RPMI7951 (cell line): ENCODE measurements around the gene YTHDC2. TPM values are rescaled to one million over a fixed set of nuclear protein-coding genes. Genes with fewer than 3 reads are reported as not detected.
"Not testable (repeated sequence)": the region's sequence is repeated elsewhere in the genome, so short reads cannot be mapped to it uniquely, and the experiment has no call there.

ENCODE experiments used
- DNase-seq: peaks from one replicate; pipeline ENCODE4 v3.0.0-alpha.2; 2012; ENCODE audit warnings: low read depth
- total RNA-seq: library from RNA; depleted of rRNA; stranded (reverse); fragments of >200 nt; shearing (Covaris generic); gene quantifications from 2 replicates; pipeline ENCODE4 v1.2.3, GENCODE V29; 2014; rRNA removed

YTHDC2 gene
- total RNA-seq, 1 experiment from 2014 or later: 9.4 TPM

DNA sequence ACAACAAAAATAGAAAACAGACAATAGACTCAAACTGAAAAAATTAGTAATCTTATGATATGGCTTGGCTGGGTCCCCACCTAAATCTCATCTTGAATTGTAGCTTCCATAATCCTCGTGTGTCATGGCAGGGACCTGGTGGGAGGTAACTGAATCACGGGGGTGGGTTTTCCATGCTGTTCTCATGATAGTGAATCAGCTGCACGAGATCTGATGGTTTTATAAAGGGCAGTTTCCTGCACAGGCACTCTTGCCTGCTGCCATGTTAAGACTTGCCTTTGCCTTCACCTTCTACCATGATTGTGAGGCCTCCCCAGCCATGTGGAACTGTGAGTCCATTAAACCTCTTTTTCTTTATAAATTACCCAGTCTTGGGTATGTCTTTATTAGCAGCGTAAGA lies 89.8 kb downstream of the YTHDC2 start:
- not testable (repeated sequence) for DNase-seq

DNA sequence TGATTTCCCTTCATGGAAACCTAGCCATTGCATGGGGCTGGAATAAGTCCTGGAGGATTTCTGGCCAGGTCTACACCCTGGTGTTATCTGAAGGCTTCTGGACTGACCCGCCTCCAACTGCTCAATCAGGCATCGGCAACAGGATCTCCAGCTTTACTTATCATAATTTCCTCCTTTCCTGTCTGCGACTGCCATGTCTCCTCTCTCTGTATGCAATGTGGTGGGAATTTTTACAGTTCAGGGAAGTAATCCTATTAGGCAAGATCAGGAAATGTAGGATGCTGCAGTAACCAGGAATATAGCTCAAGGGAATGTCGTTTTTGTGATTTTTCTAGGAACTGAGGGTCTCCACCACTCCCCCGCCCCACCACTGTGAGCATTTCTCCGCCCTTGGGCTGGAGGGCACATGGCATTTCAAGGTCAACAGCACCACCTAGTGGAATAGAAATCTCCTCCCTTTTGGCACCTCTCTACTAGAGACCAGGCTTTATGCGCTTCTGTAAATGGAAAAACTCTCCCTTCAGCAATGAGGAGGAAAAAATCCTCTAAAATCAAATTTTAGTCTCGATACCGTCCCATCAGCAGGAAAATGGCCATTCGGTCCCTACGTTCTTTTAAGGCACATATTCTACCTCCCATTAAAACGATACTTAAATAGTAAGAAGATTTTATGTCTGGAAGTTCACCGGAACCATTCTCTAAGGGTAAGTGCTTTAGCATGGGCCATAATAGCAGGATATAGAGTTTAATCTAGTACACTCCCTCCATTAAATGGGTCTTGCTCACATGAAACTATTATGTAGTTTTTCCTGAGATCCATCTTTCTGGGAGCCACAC lies 93.0 kb downstream of the YTHDC2 start:
- DNase-seq: peak; percentile 70

DNA sequence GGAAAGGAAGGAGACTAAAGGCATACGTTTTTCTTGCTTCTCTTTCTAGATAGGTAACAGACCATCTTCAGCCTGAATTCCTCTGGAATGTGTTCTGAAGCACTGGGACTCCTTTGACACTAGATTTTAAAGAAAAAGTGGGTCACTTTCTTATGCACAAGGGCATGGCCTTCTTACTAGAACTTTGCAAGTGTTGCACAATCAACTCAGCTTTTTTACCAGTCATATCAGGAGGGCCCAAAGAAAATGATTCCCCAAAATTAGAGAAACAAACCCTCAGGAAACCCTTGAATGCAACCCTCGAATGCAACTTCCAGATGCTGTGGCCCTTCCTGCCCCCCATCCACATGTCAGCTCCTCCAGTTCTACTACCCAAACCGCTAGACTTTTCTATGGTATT lies 93.9 kb downstream of the YTHDC2 start:
- DNase-seq: no peak

DNA sequence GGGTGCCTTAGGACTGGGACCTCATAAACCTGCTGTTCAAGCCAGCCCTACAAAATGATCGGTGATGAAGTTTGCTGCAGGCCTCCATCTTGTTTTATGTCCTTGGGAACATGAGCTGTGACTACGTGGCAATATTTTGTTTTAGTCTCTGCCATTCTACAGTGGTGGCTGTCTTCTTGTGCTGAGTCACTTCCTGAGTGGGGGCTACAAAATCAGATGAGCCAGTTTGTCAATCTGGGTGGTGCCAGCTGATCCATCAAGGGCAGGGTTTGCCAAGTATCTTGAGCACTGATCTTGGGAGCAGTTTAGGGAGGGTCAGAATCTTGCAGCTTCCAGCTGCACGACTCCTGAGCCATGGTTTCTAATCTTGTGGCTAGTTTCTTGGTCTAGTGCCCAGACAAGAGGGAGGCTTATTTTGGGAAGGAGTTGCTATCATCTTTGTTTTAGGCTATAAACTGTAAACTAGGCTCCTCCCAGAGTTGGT lies 94.7 kb downstream of the YTHDC2 start:
- DNase-seq: peak; percentile 77

DNA sequence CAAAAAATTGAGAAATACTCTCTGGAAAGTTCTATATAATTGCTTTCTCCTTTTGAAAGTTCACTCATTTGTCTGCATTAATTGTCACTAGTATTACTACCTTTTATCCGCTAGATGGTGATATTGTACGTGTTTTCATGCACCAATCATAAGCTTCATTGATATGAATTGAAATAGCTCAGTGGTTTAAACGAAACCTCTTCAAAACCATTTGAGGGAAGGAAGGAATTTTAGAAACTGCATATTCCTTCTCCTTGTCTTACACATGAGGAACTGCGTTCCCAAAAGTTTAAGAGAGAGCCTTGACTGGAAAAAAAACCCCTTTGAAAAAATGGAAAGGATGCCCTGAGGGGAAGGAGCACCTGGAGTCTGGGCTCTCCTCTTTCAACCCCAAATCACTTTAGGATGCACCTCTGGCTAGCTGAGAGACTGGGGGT lies 98.6 kb downstream of the YTHDC2 start:
- peak; percentile 34 for DNase-seq

DNA sequence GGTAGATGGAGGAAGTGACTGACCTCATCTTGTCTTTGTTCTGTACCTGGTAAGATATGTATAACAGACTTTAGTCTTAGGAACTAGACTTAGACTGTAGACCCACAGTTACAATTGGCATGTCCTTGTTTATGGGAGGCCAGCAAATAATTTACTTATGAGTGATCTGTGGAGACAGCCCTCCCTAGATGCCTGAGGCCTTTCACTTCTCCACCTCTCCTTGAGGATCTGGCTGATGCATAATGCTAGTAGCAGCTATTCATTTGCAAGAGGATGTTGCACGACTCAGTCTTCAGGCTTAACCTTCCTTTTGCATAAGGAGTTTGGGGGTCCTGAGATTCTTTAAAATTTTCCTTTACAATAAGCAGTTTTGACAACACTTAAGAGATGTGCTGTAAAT lies 100.7 kb downstream of the YTHDC2 start:
- no peak for DNase-seq

DNA sequence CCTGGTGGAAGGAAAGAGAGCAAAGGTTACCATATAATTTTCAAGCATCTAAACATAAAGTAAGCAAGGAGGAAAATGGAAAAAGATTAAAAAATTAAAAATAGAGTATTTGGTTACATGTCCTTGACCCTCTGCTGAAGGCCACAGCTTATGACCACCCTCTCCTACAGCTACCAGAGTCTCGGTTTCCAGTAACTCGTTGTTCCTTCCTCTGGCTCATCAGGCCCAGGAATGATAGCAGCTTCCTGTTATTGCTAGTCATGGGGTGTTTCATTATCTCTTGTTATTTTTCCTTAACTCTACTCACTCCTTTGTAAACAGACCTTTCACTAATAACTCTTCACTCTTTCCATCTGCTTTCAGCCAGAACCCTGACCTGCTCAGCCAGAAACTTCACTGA lies 102.2 kb downstream of the YTHDC2 start:
- DNase-seq: no peak

DNA sequence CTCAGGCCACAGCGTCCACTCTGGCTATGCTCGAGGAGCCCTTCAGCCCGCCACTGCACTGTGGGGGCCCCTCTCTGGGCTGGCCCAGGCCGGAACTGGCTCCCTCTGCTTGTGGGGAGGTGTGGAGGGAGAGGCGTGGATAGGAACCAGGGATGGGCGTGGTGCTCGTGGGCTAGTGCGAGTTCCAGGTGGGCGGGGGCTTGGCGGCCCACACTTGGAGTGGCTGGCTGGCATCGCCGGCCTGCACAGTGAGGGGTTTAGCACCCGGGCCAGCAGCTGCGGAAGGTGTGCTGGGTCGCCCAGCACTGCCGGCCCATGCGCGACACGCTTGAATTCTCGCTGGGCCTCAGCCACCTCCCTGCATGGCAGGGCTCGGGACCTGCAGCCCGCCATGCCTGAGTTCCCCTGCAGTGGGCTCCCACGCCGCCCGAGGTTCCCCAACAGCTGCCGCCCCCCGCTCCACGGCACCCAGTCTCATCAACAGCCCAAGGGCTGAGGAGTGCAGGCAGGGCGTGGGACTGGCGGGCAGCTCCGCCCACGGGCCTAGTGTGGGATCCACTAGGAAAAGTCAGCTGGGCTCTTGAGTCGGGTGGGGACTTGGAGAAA lies 103.8 kb downstream of the YTHDC2 start:
- no peak for DNase-seq

DNA sequence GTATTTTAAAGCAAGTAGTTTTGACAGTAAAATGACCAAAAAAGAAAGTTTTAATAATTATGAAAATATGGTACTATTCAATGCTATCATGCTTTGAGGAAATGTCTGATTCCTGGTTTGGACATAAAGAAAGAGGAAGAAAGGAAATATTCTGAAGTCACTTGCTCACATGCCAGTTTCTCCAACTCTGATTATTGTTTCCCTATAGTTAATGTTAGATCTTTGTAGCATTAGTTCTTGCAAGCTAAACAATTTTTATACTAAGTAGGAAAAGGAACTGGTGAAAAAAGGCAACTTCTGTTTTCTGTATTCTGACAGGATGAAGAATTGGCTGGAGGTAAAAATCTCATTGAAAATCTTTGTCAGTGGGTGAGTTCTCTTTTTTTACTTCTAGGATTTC lies 119.5 kb downstream of the YTHDC2 start:
- DNase-seq: no peak

DNA sequence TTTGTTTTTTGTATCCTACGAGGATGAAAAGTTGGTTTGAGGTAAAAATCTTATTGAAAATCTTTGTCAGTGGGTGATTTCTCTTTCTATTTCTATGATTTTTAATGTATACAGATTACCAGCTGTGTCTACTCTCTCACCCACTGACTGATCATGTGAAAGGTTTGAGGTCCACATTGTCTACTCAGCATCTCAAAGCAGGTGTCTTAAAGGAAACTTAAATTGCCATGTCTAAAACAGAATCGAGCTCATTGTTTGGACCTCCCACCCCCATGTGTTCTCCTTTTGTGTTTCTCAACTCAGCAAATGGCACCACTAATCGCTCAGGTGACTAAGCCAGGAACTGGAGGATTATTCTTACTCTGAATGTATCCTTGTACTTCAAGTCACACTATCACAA lies 121.5 kb downstream of the YTHDC2 start:
- no peak for DNase-seq

DNA sequence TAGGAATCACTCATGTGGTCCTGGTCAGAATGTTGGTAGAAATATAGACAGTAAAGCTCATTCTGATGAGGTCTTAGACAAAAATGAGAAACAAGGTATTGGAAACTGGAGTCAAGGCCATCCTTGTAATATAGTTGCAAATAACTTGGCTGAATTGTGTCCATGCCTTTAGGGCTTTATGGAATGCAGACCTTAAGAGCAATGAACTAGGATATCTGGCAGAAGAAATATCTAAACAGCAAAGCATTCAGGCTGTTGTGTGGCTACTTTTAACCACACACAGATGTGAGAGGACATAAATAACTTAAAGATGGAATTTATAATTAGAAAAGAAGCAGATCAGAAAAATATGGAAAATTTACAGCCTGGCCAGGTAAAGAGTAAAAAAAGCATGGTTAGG lies 128.2 kb downstream of the YTHDC2 start:
- DNase-seq: no peak

Other genes starting within 250 kb of the YTHDC2 start
- not detected in 2 replicates for gene TSSK1B, start 78.7 kb upstream of the YTHDC2 start, total RNA-seq
- gene MCC, start 25.2 kb upstream of the YTHDC2 start, total RNA-seq: 10.3 and 11.3 TPM in 2 replicates